A549 treated with AZD2906 at 1 μM for 4 hours (cell line): ENCODE measurements around the gene RAD17. TPM values are rescaled to one million over a fixed set of nuclear protein-coding genes. Genes with fewer than 3 reads are reported as not detected.

Experiments
- total RNA-seq: library from RNA; stranded (reverse); fragments of 200-300 nt; extraction: Qiagen RNA extraction; gene quantifications from 5 replicates; pipeline ENCODE4 v1.2.3, GENCODE V29; 2022

RAD17 gene, protein sequence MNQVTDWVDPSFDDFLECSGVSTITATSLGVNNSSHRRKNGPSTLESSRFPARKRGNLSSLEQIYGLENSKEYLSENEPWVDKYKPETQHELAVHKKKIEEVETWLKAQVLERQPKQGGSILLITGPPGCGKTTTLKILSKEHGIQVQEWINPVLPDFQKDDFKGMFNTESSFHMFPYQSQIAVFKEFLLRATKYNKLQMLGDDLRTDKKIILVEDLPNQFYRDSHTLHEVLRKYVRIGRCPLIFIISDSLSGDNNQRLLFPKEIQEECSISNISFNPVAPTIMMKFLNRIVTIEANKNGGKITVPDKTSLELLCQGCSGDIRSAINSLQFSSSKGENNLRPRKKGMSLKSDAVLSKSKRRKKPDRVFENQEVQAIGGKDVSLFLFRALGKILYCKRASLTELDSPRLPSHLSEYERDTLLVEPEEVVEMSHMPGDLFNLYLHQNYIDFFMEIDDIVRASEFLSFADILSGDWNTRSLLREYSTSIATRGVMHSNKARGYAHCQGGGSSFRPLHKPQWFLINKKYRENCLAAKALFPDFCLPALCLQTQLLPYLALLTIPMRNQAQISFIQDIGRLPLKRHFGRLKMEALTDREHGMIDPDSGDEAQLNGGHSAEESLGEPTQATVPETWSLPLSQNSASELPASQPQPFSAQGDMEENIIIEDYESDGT
- total RNA-seq, result 14.6 to 16.1 TPM (median 15.8 TPM) in 5 replicates

DNA sequence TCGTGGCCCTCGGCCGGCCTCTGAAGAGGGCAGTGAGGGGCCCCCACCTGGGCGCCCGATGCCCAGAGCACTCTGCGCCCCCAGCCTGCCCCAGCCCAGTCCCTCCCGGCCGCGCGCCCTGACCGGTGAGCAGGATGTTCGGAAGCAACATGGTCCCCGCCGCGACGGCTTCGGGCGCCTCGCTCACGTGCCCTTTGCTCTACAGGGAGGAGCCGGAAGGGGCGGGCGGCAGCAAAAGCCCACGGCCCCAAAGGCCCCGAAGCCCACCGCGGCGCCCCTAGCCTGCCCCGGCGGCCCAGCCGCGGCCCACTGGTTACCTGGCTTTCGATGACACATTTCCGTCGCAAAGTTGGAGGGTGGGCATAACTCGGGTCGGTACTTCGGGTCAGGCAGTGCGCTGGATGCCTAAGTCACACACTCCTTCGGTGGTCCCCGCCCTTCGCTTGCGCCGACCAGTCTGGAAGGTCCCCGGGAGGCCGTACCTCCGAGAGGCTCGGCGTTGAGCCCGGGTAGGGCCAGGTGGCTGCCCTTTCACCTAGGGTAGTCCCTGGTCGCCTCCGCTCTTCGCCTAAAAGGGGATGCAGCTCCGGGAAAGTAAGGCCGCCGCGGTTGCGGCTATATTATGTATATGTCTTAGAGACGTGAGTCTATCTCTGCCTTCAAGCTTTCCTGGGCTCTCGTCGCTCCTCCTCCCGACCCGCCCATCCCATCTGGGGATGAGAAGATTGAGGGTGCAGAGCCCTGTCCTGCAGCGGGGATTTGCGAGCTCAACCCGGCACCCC lies at the start of gene RAD17, which contains the start of the genes AK6 and TAF9:
Gene RAD17, plus strand, starts transcription at position 479 of the 782 bp plus-strand sequence. CDS start 2,391 bp downstream, outside the sequence.
Gene AK6, minus strand, starts transcription at position 181 of the 782 bp plus-strand sequence. Its CDS starts 30 bp downstream, at position 151.
Gene TAF9, minus strand, starts transcription at position 181 of the 782 bp plus-strand sequence. CDS start 3,783 bp downstream, outside the sequence.

DNA sequence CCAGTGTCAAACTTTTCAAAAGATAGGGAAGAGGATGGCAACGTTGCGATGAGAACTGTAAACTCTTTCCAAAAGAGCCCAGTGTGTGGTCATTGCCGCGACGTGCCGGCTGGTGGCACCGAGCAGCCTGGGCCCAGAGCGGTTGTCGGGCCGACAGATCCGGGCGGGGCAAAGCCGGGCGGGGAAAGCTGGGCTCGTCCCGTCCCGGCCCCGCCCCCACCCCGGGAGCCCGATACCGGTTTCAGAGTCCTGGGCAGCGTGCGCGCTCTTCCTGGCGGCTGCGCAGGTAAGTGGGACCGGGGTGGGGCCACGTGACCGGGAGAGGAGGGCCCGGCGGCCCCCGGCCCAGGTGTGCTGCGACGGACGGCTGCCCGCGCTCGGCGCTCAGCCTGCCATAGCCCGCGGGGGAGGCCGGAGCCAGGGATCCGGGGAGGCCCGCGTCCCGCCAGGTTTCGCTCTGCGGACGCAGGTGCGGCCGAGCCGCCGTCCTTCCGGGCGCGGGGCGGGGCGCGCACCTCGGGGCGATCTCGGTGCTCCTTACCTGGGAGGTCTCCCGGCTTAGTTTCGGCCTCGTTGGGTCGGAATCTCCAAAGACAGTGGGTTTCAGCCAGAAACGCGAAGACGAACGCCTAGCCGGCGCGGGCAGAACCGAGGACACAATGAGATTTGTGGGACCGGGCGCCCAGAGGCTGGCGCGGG lies 45.4 kb downstream of the RAD17 start, which contains the start of gene MARVELD2:
Gene MARVELD2, plus strand, starts transcription at position 232 of the 699 bp plus-strand sequence. CDS start 4,270 bp downstream, outside the sequence.

Other genes with a start within 250 kb of the RAD17 start
- 230 to 264 TPM (median 249 TPM) in 5 replicates for gene CCNB1, start 202.7 kb upstream of the RAD17 start, total RNA-seq
- 26.3 to 30.6 TPM (median 27.4 TPM) in 5 replicates for gene CENPH, start 180.2 kb upstream of the RAD17 start, total RNA-seq
- 52.0 to 63.4 TPM (median 52.3 TPM) in 5 replicates for gene CDK7, start 134.9 kb upstream of the RAD17 start, total RNA-seq
- gene CCDC125, start 37.0 kb upstream of the RAD17 start, total RNA-seq, result 2.7 to 3.3 TPM (median 3.1 TPM) in 5 replicates
- 34.4 to 51.7 TPM (median 44.9 TPM) in 5 replicates for gene AK6, start 298 bp upstream of the RAD17 start, total RNA-seq
- gene TAF9, start 298 bp upstream of the RAD17 start, total RNA-seq, result 121 to 141 TPM (median 122 TPM) in 5 replicates
- gene MARVELD2, start 45.3 kb downstream of the RAD17 start, total RNA-seq, result 2.0 to 3.7 TPM (median 2.5 TPM) in 5 replicates
- 8.6 to 13.3 TPM (median 9.0 TPM) in 5 replicates for gene OCLN, start 123.0 kb downstream of the RAD17 start, total RNA-seq
- gene GTF2H2C, start 190.4 kb downstream of the RAD17 start, total RNA-seq, result 30.1 to 35.7 TPM (median 32.7 TPM) in 5 replicates